SK-N-SH (cell line): ENCODE results near the gene AKR1A1.

Experiments
- EZH2phosphoT487 ChIP-seq: fragments of 200-600 bp; sonication (generic); IDR thresholded peaks from 2 replicates; pipeline ENCODE4 v1.6.1; 2017; ENCODE audit warnings: low read depth, mixed run types, mild to moderate bottlenecking, antibody characterized with exemption, moderate library complexity, borderline replicate concordance
- FOXJ3 ChIP-seq: sonication (generic); formaldehyde crosslinking; IDR thresholded peaks from 2 replicates; pipeline ENCODE4 v1.5.1; 2020; ENCODE audit warnings: mild to moderate bottlenecking, missing genetic modification reagents
- GABPA ChIP-seq: IDR thresholded peaks from 2 replicates; pipeline ENCODE4 v1.4.0; 2012; ENCODE audit warnings: low read depth, mild to moderate bottlenecking
- MXI1 ChIP-seq: IDR thresholded peaks from 2 replicates; pipeline ENCODE4 v1.6.1; 2012; ENCODE audit warnings: mild to moderate bottlenecking, low read depth, low read length, improper control_type of control experiment
- NFIC ChIP-seq: IDR thresholded peaks from 2 replicates; pipeline ENCODE4 v1.4.0; 2012; ENCODE audit warnings: borderline replicate concordance
- POLR2AphosphoS5 ChIP-seq: IDR thresholded peaks from 2 replicates; pipeline ENCODE4 v1.6.1; 2012; ENCODE audit warnings: low read depth, low read length
- RAD21 ChIP-seq: IDR thresholded peaks from 2 replicates; pipeline ENCODE4 v1.6.1; 2012; ENCODE audit warnings: mild to moderate bottlenecking, low read length
- RCOR1 ChIP-seq: fragments of 150-350 bp; IDR thresholded peaks from 2 replicates; pipeline ENCODE4 v1.6.1; 2017; ENCODE audit warnings: antibody characterized with exemption, low read length
- SIN3A ChIP-seq: IDR thresholded peaks from 2 replicates; pipeline ENCODE4 v1.6.1; 2012; ENCODE audit warnings: low read depth, mild to moderate bottlenecking, low read length, moderate library complexity, borderline replicate concordance
- SMC3 ChIP-seq: IDR thresholded peaks from 2 replicates; pipeline ENCODE4 v1.6.1; 2012; ENCODE audit warnings: low read depth, low read length, improper control_type of control experiment
- TEAD4 ChIP-seq: IDR thresholded peaks from 2 replicates; pipeline ENCODE4 v1.4.0; 2012; ENCODE audit warnings: mild to moderate bottlenecking, borderline replicate concordance; ENCODE audit not compliant: insufficient read depth
- TF ChIP-seq, protein P1 (sequence below): fragments of 200-600 bp; sonication (generic); IDR thresholded peaks from 2 replicates; pipeline ENCODE4 v1.6.1; 2017; ENCODE audit warnings: antibody characterized with exemption, mild to moderate bottlenecking, moderate library complexity
- TF ChIP-seq, protein P2 (sequence below): IDR thresholded peaks from 2 replicates; pipeline ENCODE4 v1.4.0; 2012; ENCODE audit warnings: low read depth
- TF ChIP-seq, protein P3 (sequence below): IDR thresholded peaks from 2 replicates; pipeline ENCODE4; 2012

DNA sequence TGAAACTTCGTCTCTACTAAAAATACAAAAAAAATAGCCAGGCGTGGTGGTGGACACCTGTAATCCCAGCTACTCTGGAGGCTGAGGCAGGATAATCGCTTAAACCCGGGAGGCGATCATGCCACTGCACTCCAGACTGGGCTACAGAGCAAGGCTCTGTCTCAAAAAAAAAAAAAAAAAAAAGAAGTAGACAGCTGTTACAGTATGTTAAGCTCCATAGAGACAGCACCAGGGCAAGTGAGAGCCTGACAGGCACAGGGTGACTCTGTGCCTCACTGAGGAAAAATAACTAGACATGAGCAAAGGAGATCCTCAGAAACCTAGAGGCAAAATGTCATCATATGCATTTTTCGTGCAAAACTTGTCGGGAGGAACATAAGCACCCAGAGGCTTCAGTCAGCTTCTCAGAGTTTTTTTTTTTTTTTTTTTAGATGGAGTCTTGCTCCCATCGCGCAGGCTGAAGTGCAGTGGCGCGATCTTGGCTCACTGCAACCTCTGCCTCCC is 19.9 kb upstream of the AKR1A1 start:
- TF ChIP-seq RCOR1 (no peak), MXI1 (no peak), GABPA (no peak), TEAD4 (no peak), POLR2AphosphoS5 (no peak), SIN3A (no peak), FOXJ3 (CRISPR knock-in tag) (no peak), EZH2phosphoT487 (no peak), SMC3 (no peak), RAD21 (no peak), NFIC (no peak)
- TF ChIP-seq, protein P1, sequence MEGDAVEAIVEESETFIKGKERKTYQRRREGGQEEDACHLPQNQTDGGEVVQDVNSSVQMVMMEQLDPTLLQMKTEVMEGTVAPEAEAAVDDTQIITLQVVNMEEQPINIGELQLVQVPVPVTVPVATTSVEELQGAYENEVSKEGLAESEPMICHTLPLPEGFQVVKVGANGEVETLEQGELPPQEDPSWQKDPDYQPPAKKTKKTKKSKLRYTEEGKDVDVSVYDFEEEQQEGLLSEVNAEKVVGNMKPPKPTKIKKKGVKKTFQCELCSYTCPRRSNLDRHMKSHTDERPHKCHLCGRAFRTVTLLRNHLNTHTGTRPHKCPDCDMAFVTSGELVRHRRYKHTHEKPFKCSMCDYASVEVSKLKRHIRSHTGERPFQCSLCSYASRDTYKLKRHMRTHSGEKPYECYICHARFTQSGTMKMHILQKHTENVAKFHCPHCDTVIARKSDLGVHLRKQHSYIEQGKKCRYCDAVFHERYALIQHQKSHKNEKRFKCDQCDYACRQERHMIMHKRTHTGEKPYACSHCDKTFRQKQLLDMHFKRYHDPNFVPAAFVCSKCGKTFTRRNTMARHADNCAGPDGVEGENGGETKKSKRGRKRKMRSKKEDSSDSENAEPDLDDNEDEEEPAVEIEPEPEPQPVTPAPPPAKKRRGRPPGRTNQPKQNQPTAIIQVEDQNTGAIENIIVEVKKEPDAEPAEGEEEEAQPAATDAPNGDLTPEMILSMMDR: no peak
- TF ChIP-seq, protein P2, sequence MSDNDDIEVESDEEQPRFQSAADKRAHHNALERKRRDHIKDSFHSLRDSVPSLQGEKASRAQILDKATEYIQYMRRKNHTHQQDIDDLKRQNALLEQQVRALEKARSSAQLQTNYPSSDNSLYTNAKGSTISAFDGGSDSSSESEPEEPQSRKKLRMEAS: no peak
- TF ChIP-seq, protein P3, sequence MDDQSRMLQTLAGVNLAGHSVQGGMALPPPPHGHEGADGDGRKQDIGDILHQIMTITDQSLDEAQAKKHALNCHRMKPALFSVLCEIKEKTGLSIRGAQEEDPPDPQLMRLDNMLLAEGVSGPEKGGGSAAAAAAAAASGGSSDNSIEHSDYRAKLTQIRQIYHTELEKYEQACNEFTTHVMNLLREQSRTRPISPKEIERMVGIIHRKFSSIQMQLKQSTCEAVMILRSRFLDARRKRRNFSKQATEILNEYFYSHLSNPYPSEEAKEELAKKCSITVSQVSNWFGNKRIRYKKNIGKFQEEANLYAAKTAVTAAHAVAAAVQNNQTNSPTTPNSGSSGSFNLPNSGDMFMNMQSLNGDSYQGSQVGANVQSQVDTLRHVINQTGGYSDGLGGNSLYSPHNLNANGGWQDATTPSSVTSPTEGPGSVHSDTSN: no peak
